PC-3 (cell line): ENCODE results near the gene MFNG.

Source experiments
- CTCF ChIP-seq: fragments of 300-600 bp; sonication (generic); conservative IDR thresholded peaks from 2 replicates; pipeline ENCODE4 v1.5.1; 2017; ENCODE audit warnings: antibody characterized with exemption, low read depth, mild to moderate bottlenecking, low read length
- EZH2 ChIP-seq: fragments of 300-600 bp; sonication (generic); IDR thresholded peaks from one replicate; pipeline ENCODE4 v1.6.1; 2017; ENCODE audit warnings: antibody characterized with exemption, mild to moderate bottlenecking, low read length; ENCODE audit not compliant: unreplicated experiment

GRCh38 chr22:37460684-37461083, 25.5 kb downstream of the MFNG start:
- TF ChIP-seq EZH2 (no peak), CTCF (no peak)
